ENCODE measurements around the gene GPR15. TPM values are rescaled to one million over a fixed set of nuclear protein-coding genes. Genes with fewer than 3 reads are reported as not detected.

GPR15 gene
- total RNA-seq, 1 experiment from 2014 or later = not detected

DNA sequence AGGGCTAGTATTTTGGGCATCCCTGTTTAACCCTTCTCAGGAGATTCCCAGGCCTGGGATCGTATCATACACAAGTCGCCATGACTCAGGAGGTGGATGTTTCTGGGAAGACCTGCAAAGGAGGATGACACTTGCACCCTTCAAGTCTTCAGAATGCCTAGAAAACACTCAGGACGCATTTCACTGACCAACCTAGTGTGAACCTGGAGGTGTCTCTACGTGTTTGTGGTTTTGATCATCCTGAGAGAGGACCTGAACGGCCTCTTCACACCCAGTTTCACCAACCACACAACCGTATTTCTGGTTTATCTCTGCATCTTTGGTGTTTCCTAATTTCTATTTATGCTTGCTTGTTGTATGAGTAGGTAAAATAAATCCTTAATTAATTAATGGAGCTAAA lies 6.3 kb upstream of the GPR15 start:
- DNase-seq (ENCODE audit: low spot score) = no peak
- peaks cover 6% of the 10 kb centered on the region; the same call in 1 of the 2 replicates for H3K36me3 Mint-ChIP-seq
- H3K4me3 Mint-ChIP-seq = no peak overlapping the region
- H3K4me1 Mint-ChIP-seq = peaks cover 16% of the 10 kb centered on the region
- TF ChIP-seq, protein P1, sequence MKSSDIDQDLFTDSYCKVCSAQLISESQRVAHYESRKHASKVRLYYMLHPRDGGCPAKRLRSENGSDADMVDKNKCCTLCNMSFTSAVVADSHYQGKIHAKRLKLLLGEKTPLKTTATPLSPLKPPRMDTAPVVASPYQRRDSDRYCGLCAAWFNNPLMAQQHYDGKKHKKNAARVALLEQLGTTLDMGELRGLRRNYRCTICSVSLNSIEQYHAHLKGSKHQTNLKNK (CRISPR knock-in tag; IDR thresholded peaks at IDR 0.05) = no peak
- no peak for TF ChIP-seq ZNF423 (CRISPR knock-in tag; IDR thresholded peaks at IDR 0.05)
- TF ChIP-seq, protein P2, sequence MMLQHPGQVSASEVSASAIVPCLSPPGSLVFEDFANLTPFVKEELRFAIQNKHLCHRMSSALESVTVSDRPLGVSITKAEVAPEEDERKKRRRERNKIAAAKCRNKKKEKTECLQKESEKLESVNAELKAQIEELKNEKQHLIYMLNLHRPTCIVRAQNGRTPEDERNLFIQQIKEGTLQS (CRISPR knock-in tag; conservative IDR thresholded peaks at IDR 0.05) = no peak
- TF ChIP-seq MXD4 (CRISPR knock-in tag; IDR thresholded peaks at IDR 0.05; ENCODE audit: borderline replicate concordance) = no peak
- TF ChIP-seq, protein P3, sequence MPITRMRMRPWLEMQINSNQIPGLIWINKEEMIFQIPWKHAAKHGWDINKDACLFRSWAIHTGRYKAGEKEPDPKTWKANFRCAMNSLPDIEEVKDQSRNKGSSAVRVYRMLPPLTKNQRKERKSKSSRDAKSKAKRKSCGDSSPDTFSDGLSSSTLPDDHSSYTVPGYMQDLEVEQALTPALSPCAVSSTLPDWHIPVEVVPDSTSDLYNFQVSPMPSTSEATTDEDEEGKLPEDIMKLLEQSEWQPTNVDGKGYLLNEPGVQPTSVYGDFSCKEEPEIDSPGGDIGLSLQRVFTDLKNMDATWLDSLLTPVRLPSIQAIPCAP (CRISPR knock-in tag; IDR thresholded peaks at IDR 0.05) = no peak
- TF ChIP-seq, protein P4, sequence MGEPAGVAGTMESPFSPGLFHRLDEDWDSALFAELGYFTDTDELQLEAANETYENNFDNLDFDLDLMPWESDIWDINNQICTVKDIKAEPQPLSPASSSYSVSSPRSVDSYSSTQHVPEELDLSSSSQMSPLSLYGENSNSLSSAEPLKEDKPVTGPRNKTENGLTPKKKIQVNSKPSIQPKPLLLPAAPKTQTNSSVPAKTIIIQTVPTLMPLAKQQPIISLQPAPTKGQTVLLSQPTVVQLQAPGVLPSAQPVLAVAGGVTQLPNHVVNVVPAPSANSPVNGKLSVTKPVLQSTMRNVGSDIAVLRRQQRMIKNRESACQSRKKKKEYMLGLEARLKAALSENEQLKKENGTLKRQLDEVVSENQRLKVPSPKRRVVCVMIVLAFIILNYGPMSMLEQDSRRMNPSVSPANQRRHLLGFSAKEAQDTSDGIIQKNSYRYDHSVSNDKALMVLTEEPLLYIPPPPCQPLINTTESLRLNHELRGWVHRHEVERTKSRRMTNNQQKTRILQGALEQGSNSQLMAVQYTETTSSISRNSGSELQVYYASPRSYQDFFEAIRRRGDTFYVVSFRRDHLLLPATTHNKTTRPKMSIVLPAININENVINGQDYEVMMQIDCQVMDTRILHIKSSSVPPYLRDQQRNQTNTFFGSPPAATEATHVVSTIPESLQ (CRISPR knock-in tag; IDR thresholded peaks at IDR 0.05) = no peak
- TF ChIP-seq, protein P5, sequence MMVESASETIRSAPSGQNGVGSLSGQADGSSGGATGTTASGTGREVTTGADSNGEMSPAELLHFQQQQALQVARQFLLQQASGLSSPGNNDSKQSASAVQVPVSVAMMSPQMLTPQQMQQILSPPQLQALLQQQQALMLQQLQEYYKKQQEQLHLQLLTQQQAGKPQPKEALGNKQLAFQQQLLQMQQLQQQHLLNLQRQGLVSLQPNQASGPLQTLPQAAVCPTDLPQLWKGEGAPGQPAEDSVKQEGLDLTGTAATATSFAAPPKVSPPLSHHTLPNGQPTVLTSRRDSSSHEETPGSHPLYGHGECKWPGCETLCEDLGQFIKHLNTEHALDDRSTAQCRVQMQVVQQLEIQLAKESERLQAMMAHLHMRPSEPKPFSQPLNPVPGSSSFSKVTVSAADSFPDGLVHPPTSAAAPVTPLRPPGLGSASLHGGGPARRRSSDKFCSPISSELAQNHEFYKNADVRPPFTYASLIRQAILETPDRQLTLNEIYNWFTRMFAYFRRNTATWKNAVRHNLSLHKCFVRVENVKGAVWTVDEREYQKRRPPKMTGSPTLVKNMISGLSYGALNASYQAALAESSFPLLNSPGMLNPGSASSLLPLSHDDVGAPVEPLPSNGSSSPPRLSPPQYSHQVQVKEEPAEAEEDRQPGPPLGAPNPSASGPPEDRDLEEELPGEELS (CRISPR knock-in tag; IDR thresholded peaks at IDR 0.05) = no peak
- no peak for TF ChIP-seq JAZF1 (CRISPR knock-in tag; IDR thresholded peaks at IDR 0.05)
- no peak for TF ChIP-seq ZNF121 (CRISPR knock-in tag; IDR thresholded peaks at IDR 0.05)
- no peak for TF ChIP-seq FOXP1 (CRISPR knock-in tag; IDR thresholded peaks at IDR 0.05; ENCODE audit: borderline replicate concordance)
- TF ChIP-seq, protein P6, sequence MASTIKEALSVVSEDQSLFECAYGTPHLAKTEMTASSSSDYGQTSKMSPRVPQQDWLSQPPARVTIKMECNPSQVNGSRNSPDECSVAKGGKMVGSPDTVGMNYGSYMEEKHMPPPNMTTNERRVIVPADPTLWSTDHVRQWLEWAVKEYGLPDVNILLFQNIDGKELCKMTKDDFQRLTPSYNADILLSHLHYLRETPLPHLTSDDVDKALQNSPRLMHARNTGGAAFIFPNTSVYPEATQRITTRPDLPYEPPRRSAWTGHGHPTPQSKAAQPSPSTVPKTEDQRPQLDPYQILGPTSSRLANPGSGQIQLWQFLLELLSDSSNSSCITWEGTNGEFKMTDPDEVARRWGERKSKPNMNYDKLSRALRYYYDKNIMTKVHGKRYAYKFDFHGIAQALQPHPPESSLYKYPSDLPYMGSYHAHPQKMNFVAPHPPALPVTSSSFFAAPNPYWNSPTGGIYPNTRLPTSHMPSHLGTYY (CRISPR knock-in tag; IDR thresholded peaks at IDR 0.05) = no peak
- no peak overlapping the region for H3K27ac Mint-ChIP-seq
- ChIA-PET CTCF (no interaction called here), POLR2A (no interaction called here)
- no peaks in the 10 kb centered on the region for H3K27me3 Mint-ChIP-seq (ENCODE audit: low read depth)
- ATAC-seq = no peak
- no peaks in the 10 kb centered on the region for H3K9me3 Mint-ChIP-seq

DNA sequence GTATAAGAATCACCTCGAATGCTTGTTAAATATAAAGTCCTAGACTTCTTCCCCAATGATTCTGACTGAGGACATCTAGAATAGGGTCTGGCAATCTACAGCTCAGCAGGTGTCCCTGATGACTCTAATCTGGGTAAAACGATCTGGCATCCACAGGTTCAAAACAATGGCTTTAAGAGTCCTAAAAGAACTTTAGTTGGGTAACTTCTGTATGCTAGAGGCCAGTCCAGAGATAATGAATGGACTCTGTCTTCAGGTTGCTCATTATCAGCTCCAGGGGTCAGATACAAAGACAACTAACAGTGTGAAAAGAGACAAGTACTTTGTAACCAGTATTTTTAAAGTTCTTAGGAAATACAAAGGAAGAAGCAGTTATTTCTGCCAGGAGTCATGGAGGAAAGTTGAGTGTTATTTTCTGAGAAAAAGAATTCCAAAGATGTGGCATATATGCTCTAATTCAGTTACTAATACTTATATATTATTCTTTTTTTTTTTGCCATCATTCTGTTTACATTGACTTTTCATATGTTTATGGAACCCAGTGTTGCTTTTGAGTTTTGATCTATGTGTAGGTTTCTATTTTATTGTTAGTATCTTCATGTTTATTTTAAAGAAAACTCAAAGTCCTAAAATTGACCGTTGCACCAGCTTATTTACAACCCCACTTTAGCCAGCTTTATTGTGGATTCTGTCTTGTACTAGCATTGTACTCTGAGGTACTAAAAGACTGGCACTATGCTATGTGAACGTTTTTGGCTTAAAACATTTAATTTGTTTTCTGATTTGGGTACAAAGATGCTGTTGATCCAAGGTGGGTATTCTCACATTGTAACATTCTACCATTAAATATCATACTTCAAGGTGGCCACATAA lies 3.1 kb upstream of the GPR15 start:
- CTCF ChIA-PET = no interaction called here
- TF ChIP-seq CREB1 (CRISPR knock-in tag; IDR thresholded peaks at IDR 0.05) = no peak
- no peaks in the 10 kb centered on the region for H3K27me3 Mint-ChIP-seq (ENCODE audit: low read depth)

DNA sequence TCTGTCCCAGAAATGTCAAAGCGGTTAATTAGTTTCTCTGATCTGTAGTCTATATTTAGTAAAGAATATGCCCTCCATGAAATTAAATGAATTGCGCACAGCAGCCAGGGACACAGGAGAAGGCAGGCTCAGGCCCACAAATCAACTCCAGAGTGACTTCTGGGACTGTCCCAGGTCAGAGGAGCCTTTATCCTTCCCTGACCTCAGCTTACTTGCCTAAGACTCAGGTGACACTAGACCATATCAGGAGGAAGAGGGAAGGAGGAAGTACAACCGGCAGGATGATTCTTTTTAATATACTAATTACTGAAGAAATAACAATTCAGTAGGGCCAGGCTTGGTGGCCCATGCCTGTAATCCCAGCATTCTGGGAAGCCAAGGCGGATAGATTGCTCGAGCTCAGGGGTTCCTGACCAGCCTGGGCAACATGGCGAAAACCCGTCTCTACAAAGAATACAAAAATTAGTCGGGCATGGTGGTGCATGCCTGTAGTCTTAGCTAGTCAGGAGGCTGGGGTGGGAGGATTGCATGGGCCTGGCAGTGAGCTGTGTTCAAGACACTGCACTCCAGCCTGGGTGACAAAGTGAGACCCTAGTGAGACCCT lies 1.8 kb upstream of the GPR15 start:
- Mint-ChIP-seq H3K4me1 (peaks cover 3% of the 10 kb centered on the region), H3K36me3 (no peaks in the 10 kb centered on the region), H3K27me3 (ENCODE audit: low read depth) (no peaks in the 10 kb centered on the region), H3K4me3 (no peak overlapping the region), H3K9me3 (no peaks in the 10 kb centered on the region), H3K27ac (peak overlapping the region; percentile 12; the same call in 1 of the 2 replicates)
- DNase-seq (ENCODE audit: low spot score) (no peak), ATAC-seq (no peak)
- ChIA-PET POLR2A (no interaction called here), CTCF (no interaction called here)
- TF ChIP-seq PRRX2 (CRISPR knock-in tag; IDR thresholded peaks at IDR 0.05) (no peak), NFATC4 (CRISPR knock-in tag; IDR thresholded peaks at IDR 0.05) (no peak), JUN (CRISPR knock-in tag; IDR thresholded peaks at IDR 0.05) (no peak), NR1H2 (CRISPR knock-in tag; IDR thresholded peaks at IDR 0.05) (no peak), IRF2 (CRISPR knock-in tag; IDR thresholded peaks at IDR 0.05; ENCODE audit: borderline replicate concordance, low read depth) (no peak), ZNF138 (CRISPR knock-in tag; conservative IDR thresholded peaks at IDR 0.05) (no peak), ETV6 (CRISPR knock-in tag; IDR thresholded peaks at IDR 0.05) (no peak)
- TF ChIP-seq, protein P2 (CRISPR knock-in tag; conservative IDR thresholded peaks at IDR 0.05) = no peak
- TF ChIP-seq, protein P7, sequence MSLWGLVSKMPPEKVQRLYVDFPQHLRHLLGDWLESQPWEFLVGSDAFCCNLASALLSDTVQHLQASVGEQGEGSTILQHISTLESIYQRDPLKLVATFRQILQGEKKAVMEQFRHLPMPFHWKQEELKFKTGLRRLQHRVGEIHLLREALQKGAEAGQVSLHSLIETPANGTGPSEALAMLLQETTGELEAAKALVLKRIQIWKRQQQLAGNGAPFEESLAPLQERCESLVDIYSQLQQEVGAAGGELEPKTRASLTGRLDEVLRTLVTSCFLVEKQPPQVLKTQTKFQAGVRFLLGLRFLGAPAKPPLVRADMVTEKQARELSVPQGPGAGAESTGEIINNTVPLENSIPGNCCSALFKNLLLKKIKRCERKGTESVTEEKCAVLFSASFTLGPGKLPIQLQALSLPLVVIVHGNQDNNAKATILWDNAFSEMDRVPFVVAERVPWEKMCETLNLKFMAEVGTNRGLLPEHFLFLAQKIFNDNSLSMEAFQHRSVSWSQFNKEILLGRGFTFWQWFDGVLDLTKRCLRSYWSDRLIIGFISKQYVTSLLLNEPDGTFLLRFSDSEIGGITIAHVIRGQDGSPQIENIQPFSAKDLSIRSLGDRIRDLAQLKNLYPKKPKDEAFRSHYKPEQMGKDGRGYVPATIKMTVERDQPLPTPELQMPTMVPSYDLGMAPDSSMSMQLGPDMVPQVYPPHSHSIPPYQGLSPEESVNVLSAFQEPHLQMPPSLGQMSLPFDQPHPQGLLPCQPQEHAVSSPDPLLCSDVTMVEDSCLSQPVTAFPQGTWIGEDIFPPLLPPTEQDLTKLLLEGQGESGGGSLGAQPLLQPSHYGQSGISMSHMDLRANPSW (CRISPR knock-in tag; conservative IDR thresholded peaks at IDR 0.05; ENCODE audit: low read depth) = no peak

More for the DNA sequence above, 3.1 kb upstream of the GPR15 start:
- Mint-ChIP-seq H3K4me1 (peaks cover 3% of the 10 kb centered on the region), H3K36me3 (no peaks in the 10 kb centered on the region), H3K4me3 (no peak overlapping the region), H3K27ac (no peak overlapping the region), H3K9me3 (no peaks in the 10 kb centered on the region)
- ATAC-seq (peak; percentile 46), DNase-seq (ENCODE audit: low spot score) (no peak)
- POLR2A ChIA-PET = no interaction called here

All from WTC11 (cell line).